K562 (cell line): Measurements from ENCODE around the gene THAP6. TPM values are rescaled to one million over a fixed set of nuclear protein-coding genes. Genes with fewer than 3 reads are reported as not detected.
A peak's percentile ranks its signal among the peaks of the same experiment; 100 is the strongest.

Experiments used
- CBX8 ChIP-seq: fragments of 200-600 bp; sonication (generic); IDR thresholded peaks from 2 replicates; pipeline ENCODE4 v1.6.1; 2012; ENCODE audit warnings: borderline replicate concordance, mixed run types, low read depth, mild to moderate bottlenecking, moderate library complexity, mixed read lengths, low read length, control low read depth, inconsistent platforms; ENCODE audit not compliant: poor library complexity, severe bottlenecking; ENCODE audit errors: extremely low read depth
- CREB3L1 ChIP-seq: fragments of 450-650 bp; IDR thresholded peaks from 2 replicates; pipeline ENCODE4 v1.6.1; 2014; ENCODE audit warnings: low read depth, mild to moderate bottlenecking, moderate library complexity, borderline replicate concordance
- DPF2 ChIP-seq: fragments of 450-650 bp; IDR thresholded peaks from 2 replicates; pipeline ENCODE4 v1.6.1; 2016
- ELF2 ChIP-seq: fragments of 250-450 bp; sonication (Bioruptor Pico); IDR thresholded peaks from 2 replicates; pipeline ENCODE4 v1.5.0; 2021; ENCODE audit warnings: mild to moderate bottlenecking
- ETV1 ChIP-seq: fragments of 450-650 bp; conservative IDR thresholded peaks from 2 replicates; pipeline ENCODE4 v1.6.1; 2016; ENCODE audit warnings: missing genetic modification characterization, control low read depth, low read depth, missing compliant biosample characterization
- GABPB1 ChIP-seq: sonication (generic); formaldehyde crosslinking; IDR thresholded peaks from 2 replicates; pipeline ENCODE4 v1.8.0; 2022; ENCODE audit warnings: mild to moderate bottlenecking, missing genetic modification reagents
- HDGF ChIP-seq: fragments of 450-650 bp; IDR thresholded peaks from 2 replicates; pipeline ENCODE4 v1.6.1; 2016
- KDM1A ChIP-seq, 2 experiments: fragments of 450-650 bp; IDR thresholded peaks; 2 replicates each; pipeline ENCODE4 v1.6.1; 2016; ENCODE audit warnings: mild to moderate bottlenecking in 2 of 2
- KHSRP ChIP-seq: fragments of 450-650 bp; IDR thresholded peaks from 2 replicates; pipeline ENCODE4 v1.6.1; 2017
- MYC ChIP-seq, 2 experiments: fragments of 250-450 bp in 1 of 2; sonication (Bioruptor Pico) in 1 of 2; IDR thresholded peaks; 2 replicates each; pipeline versions ENCODE4 v1.5.1 to v1.6.1; 2012 to 2021; ENCODE audit warnings: low read depth in 2 of 2, borderline replicate concordance in 1 of 2, improper control_type of control experiment in 1 of 2, low read length in 1 of 2, mild to moderate bottlenecking in 1 of 2, moderate library complexity in 1 of 2
- NBN ChIP-seq: fragments of 450-650 bp; IDR thresholded peaks from 2 replicates; pipeline ENCODE4 v1.6.1; 2016; ENCODE audit warnings: low read depth, mild to moderate bottlenecking
- PHB2 ChIP-seq: fragments of 450-650 bp; IDR thresholded peaks from 2 replicates; pipeline ENCODE4 v1.6.1; 2017; ENCODE audit warnings: low read depth
- PML ChIP-seq: IDR thresholded peaks from 2 replicates; pipeline ENCODE4 v1.6.1; 2012; ENCODE audit warnings: low read length, inconsistent platforms
- POLR2AphosphoS5 ChIP-seq: IDR thresholded peaks from 2 replicates; pipeline ENCODE4 v1.6.1; 2011; ENCODE audit warnings: mild to moderate bottlenecking, low read depth, low read length, moderate library complexity; ENCODE audit not compliant: control insufficient read depth, insufficient read depth
- POLR2B ChIP-seq: fragments of 450-650 bp; IDR thresholded peaks from 2 replicates; pipeline ENCODE4 v1.6.1; 2018; ENCODE audit warnings: low read depth; ENCODE audit not compliant: partially characterized antibody
- SMARCA4 ChIP-seq: fragments of 450-650 bp; IDR thresholded peaks from 2 replicates; pipeline ENCODE4 v1.6.1; 2016
- ZKSCAN1 ChIP-seq: fragments of 150-350 bp; IDR thresholded peaks from 2 replicates; pipeline ENCODE4 v1.6.1; 2016; ENCODE audit warnings: low read depth, low read length
- ZNF212 ChIP-seq: fragments of 450-650 bp; formaldehyde crosslinking; IDR thresholded peaks from 2 replicates; pipeline ENCODE4 v1.4.0; 2020; ENCODE audit warnings: mild to moderate bottlenecking
- ZNF347 ChIP-seq: fragments of 450-650 bp; formaldehyde crosslinking; IDR thresholded peaks from 2 replicates; pipeline ENCODE4 v1.4.0; 2020; ENCODE audit warnings: low read depth, mild to moderate bottlenecking, moderate library complexity
- ZNF449 ChIP-seq: fragments of 250-450 bp; sonication (Bioruptor Pico); IDR thresholded peaks from 2 replicates; pipeline ENCODE4 v1.8.0; 2022; ENCODE audit warnings: moderate library complexity, mild to moderate bottlenecking, inconsistent platforms
- ZNF766 ChIP-seq: fragments of 200-800 bp; sonication (Bioruptor generic); conservative IDR thresholded peaks from 2 replicates; pipeline ENCODE4 v1.6.1; 2016; ENCODE audit warnings: missing genetic modification characterization, missing compliant biosample characterization
- polyA plus RNA-seq, 8 experiments: library from polyadenylated mRNA; depleted of rRNA in 4 of 8; stranded (reverse) in 5 of 8; unstranded in 3 of 8; fragments of >200 nt; fragmentation: Nextera tagmentation in 2 of 8; fragmentation: Illumina TruSeq in 1 of 8; extraction: Ambion mirVana in 2 of 8; extraction: Trizol in 1 of 8; gene quantifications; 2 replicates each; pipeline versions ENCODE4 v1.2.1 to v1.2.3, GENCODE V29; 2011 to 2014; ENCODE audit warnings: inconsistent platforms in 1 of 8, missing spikeins in 1 of 8
- total RNA-seq, 7 experiments: library from RNA; depleted of rRNA in 6 of 7; stranded (reverse); fragments of >200 nt in 6 of 7; fragmentation: Illumina TruSeq in 2 of 7; extraction: Trizol in 2 of 7; gene quantifications; 2 replicates each; pipeline versions ENCODE4 v1.2.1 to v1.2.3, GENCODE V29; 2011 to 2021; ENCODE audit warnings: low replicate concordance in 1 of 7
- TF ChIP-seq, protein P1 (sequence below): sonication (generic); formaldehyde crosslinking; IDR thresholded peaks from 2 replicates; pipeline ENCODE4 v1.8.1; 2023; ENCODE audit warnings: mild to moderate bottlenecking, missing genetic modification reagents, moderate library complexity
- TF ChIP-seq, protein P2 (sequence below), 2 experiments: fragments of 450-650 bp; IDR thresholded peaks; 2 replicates each; pipeline ENCODE4 v1.6.1; 2016

Gene THAP6
- total and polyA plus RNA-seq, 9 of the 15 experiments (the other 6 are each of a cell fraction or from before 2014, with no cell fraction given) = 8.9 to 30.4 (median 17.3) TPM

DNA sequence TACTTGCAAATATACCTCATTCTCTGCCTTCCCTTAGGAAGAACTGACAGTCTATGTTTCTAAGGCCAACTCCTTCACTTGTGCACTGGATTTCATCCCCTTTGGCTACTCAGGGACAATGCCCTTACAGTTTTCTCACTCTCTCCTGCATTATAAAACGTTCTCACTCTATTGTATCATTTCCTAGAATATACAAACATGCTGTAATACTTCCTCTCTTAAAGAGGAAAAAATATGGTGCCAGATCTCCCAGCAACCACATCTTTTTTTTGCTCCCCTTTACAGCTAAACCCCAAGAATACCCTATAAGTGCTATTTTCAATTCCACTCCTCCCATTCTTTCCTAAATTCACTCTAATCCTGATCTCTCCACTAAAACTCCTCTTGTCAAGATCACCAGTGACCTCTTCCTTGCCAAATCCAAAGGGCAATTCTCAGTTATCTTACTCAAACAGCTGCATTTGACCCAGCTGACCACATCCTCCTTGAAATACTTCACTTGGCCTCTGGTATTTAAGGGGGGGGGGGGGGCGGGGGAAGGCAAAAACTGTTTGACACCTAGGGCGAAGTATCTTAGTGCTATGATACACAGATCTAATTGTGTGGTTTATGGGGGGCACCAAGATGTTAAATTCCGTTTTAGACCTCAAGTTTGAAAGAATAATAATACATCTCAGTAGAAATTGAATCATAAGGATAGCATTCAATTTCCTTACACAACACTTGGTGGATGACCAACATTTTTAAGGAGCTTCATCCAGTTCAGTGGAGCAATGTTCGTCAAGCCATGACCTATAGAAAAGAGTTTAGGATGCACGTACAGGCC, 1.7 kb upstream of the THAP6 start (continued):
- TF ChIP-seq, protein P1, sequence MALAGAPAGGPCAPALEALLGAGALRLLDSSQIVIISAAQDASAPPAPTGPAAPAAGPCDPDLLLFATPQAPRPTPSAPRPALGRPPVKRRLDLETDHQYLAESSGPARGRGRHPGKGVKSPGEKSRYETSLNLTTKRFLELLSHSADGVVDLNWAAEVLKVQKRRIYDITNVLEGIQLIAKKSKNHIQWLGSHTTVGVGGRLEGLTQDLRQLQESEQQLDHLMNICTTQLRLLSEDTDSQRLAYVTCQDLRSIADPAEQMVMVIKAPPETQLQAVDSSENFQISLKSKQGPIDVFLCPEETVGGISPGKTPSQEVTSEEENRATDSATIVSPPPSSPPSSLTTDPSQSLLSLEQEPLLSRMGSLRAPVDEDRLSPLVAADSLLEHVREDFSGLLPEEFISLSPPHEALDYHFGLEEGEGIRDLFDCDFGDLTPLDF (CRISPR knock-in tag) = no peak
- TF ChIP-seq ZNF766 = peak; percentile 49; the same call in 1 of the 2 replicates
- TF ChIP-seq SMARCA4 = peak; percentile 92
- TF ChIP-seq ZNF212 = no peak
- no peak for TF ChIP-seq ZNF449
- TF ChIP-seq ETV1 = peak; percentile 96
- no peak for TF ChIP-seq ZKSCAN1
- TF ChIP-seq MYC (IDR thresholded peaks at IDR 0.05; ENCODE audit: low read depth, low read length) = 0 out of 2 replicates have a peak, but pooled peaks have one; percentile 17
- TF ChIP-seq MYC (CRISPR knock-in tag; IDR thresholded peaks at IDR 0.05; ENCODE audit: borderline replicate concordance, low read depth) = no peak
- TF ChIP-seq ZNF347 (CRISPR knock-in tag) = no peak
- TF ChIP-seq ELF2 (CRISPR knock-in tag) = no peak
- TF ChIP-seq HDGF = no peak
- TF ChIP-seq PHB2 = peak; percentile 57; the same call in 1 of the 2 replicates
- TF ChIP-seq CREB3L1 = no peak
- peak; percentile 59; the same call in 1 of the 2 replicates for TF ChIP-seq NBN
- TF ChIP-seq PML = peak; percentile 83
- TF ChIP-seq POLR2AphosphoS5 = peak; percentile 86
- TF ChIP-seq GABPB1 (CRISPR knock-in tag) = peak; percentile 61; the same call in 1 of the 2 replicates
- no peak for TF ChIP-seq CBX8
- peak; percentile 90 to 91 for TF ChIP-seq KDM1A (IDR thresholded peaks at IDR 0.05)
- TF ChIP-seq POLR2B = no peak
- TF ChIP-seq, protein P2, sequence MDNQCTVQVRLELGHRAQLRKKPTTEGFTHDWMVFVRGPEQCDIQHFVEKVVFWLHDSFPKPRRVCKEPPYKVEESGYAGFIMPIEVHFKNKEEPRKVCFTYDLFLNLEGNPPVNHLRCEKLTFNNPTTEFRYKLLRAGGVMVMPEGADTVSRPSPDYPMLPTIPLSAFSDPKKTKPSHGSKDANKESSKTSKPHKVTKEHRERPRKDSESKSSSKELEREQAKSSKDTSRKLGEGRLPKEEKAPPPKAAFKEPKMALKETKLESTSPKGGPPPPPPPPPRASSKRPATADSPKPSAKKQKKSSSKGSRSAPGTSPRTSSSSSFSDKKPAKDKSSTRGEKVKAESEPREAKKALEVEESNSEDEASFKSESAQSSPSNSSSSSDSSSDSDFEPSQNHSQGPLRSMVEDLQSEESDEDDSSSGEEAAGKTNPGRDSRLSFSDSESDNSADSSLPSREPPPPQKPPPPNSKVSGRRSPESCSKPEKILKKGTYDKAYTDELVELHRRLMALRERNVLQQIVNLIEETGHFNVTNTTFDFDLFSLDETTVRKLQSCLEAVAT (IDR thresholded peaks at IDR 0.05) = peak in 1 of 2 experiments; percentile 90; a peak in 2 of 4 replicates
- TF ChIP-seq DPF2 = peak; percentile 96
- TF ChIP-seq KHSRP = peak; percentile 53; the same call in 1 of the 2 replicates
